ENCODE results near the gene SPON1. TPM values are rescaled to one million over a fixed set of nuclear protein-coding genes. Genes with fewer than 3 reads are reported as not detected.

SPON1 gene
- polyA plus RNA-seq, 2 of the 4 experiments (the other 2 are of a cell fraction): not detected

DNA sequence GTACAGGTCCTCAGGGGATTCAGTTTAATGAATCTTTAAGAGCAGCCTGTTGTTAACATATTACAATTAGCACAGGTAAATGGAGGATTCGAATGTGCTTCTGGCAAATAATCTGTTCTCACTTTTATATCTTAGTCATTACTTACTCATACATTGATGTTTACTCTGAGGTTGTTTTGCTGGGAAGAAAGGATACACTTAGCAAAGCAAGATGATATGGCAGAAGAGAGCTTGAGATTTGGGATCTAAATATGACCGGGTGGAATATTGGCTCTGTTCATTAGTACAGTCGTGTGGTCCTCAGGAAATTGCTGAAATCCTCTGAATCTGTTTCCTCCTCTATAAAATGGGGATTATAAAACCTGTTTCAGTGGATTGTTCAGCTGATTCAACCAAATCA, 59.7 kb downstream of the SPON1 start:
- Histone ChIP-seq H3K27ac (no peak overlapping the region), H3K4me3 (no peak overlapping the region), H3K9me3 (no peaks in the 10 kb centered on the region), H3K4me2 (no peak overlapping the region), H3K4me1 (peaks cover 5% of the 10 kb centered on the region; the same call in 2 of the 3 replicates)
- no peak for DNase-seq (ENCODE audit: low read depth in 1 of 2, low spot score in 1 of 2)
- 3% methylated on average over 3 of the region's 3 CpGs for WGBS (ENCODE audit: missing lambda C conversion rate)
- CTCF ChIA-PET: no interaction called here
- ATAC-seq: no peak
- no peak for FAIRE-seq
- TF ChIP-seq MAFK (IDR thresholded peaks at IDR 0.05; ENCODE audit: partially characterized antibody) (no peak), EHF (CRISPR knock-in tag; IDR thresholded peaks at IDR 0.05) (no peak), CHD2 (IDR thresholded peaks at IDR 0.05; ENCODE audit: low read length, partially characterized antibody) (no peak), RNF2 (IDR thresholded peaks at IDR 0.05; ENCODE audit: borderline replicate concordance, low read depth) (no peak), ZC3H11A (IDR thresholded peaks at IDR 0.05) (no peak), RCOR1 (IDR thresholded peaks at IDR 0.05; ENCODE audit: low read depth, low read length) (no peak), TFCP2L1 (CRISPR knock-in tag; IDR thresholded peaks at IDR 0.05) (no peak), ZNF302 (CRISPR knock-in tag; IDR thresholded peaks at IDR 0.05) (no peak)
- TF ChIP-seq, protein P1, sequence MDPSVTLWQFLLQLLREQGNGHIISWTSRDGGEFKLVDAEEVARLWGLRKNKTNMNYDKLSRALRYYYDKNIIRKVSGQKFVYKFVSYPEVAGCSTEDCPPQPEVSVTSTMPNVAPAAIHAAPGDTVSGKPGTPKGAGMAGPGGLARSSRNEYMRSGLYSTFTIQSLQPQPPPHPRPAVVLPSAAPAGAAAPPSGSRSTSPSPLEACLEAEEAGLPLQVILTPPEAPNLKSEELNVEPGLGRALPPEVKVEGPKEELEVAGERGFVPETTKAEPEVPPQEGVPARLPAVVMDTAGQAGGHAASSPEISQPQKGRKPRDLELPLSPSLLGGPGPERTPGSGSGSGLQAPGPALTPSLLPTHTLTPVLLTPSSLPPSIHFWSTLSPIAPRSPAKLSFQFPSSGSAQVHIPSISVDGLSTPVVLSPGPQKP (IDR thresholded peaks at IDR 0.05; ENCODE audit: low read depth, low read length): no peak
- POLR2A ChIA-PET: no interaction called here

DNA sequence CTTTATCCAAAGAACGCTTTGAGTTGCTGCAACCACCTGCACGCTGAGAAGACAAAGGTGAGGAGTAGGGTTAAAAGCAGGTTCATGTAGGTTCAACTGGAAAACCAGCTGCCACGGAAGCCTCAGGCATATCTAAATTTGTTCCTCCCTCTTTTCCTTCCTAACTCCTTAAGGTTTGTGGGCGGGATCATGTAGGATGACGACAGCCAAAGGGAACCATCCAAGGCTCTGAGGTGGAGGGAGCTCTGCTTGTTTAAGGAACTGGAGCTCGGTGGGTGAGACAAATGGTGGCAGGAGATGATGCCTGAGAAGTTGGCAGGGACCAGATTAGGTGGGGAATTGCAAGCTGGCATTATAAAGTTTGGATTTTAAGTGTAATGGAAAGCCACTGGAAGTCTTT, 60.3 kb downstream of the SPON1 start:
- DNase-seq (ENCODE audit: low read depth in 1 of 2, low spot score in 1 of 2) (no peak), FAIRE-seq (no peak), ATAC-seq (no peak)
- Histone ChIP-seq H3K4me2 (no peak overlapping the region), H3K4me3 (no peak overlapping the region), H3K4me1 (peaks cover 5% of the 10 kb centered on the region; the same call in 2 of the 3 replicates), H3K27ac (no peak overlapping the region), H3K9me3 (no peaks in the 10 kb centered on the region)
- ChIA-PET CTCF (no interaction called here), POLR2A (no interaction called here)
- 35% methylated on average over 6 of the region's 6 CpGs for WGBS (ENCODE audit: missing lambda C conversion rate)
- no peak for TF ChIP-seq CHD4 (IDR thresholded peaks at IDR 0.05; ENCODE audit: borderline replicate concordance)
- no peak for TF ChIP-seq EHMT2 (IDR thresholded peaks at IDR 0.05; ENCODE audit: low read depth)
- no peak for TF ChIP-seq CBX2 (IDR thresholded peaks at IDR 0.05; ENCODE audit: borderline replicate concordance, low read depth)
- TF ChIP-seq ESRRA (IDR thresholded peaks at IDR 0.05; ENCODE audit: borderline replicate concordance, low read length): no peak
- TF ChIP-seq RARB (CRISPR knock-in tag; IDR thresholded peaks at IDR 0.05): no peak
- TF ChIP-seq SREBF2 (IDR thresholded peaks at IDR 0.05): no peak
- TF ChIP-seq, protein P2, sequence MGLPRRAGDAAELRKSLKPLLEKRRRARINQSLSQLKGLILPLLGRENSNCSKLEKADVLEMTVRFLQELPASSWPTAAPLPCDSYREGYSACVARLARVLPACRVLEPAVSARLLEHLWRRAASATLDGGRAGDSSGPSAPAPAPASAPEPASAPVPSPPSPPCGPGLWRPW (IDR thresholded peaks at IDR 0.05): no peak
- TF ChIP-seq, protein P1 (IDR thresholded peaks at IDR 0.05; ENCODE audit: low read depth, low read length): no peak
- TF ChIP-seq POLR2AphosphoS2 (conservative IDR thresholded peaks at IDR 0.05; ENCODE audit: low read length): no peak
- TF ChIP-seq KDM5A (IDR thresholded peaks at IDR 0.05): no peak
- no peak for TF ChIP-seq NFE2L2 (conservative IDR thresholded peaks at IDR 0.05; ENCODE audit: low read length)
- TF ChIP-seq SMC3 (IDR thresholded peaks at IDR 0.05): no peak

DNA sequence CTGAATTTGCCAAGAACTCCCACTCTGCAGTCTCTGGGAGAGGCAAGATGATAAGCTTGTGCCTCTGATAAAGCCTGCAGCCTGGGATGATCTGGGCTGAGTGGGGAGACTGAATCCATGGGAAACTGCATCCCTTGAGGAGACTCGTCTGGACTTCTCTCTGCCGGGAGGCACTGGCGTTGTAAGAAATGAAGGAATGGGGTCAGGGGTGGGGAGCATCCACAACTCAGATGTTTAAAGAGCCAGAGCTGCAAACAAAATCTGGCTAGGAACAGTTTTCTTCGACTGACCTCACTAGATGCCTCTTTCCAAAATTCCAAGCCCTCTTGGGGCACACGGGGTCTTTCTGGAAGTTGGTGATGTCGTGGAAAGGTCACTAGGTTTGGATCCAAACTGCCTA, 64.4 kb downstream of the SPON1 start:
- peaks cover 13% of the 10 kb centered on the region for H3K4me1 ChIP-seq
- WGBS (ENCODE audit: missing lambda C conversion rate): 23% methylated on average over 6 of the region's 6 CpGs
- FAIRE-seq (no peak), DNase-seq (ENCODE audit: low read depth in 1 of 2, low spot score in 1 of 2) (no peak), ATAC-seq (no peak)
- no peaks in the 10 kb centered on the region for H3K9me3 ChIP-seq
- POLR2A ChIA-PET: no interaction called here
- TF ChIP-seq FOSB (CRISPR knock-in tag; IDR thresholded peaks at IDR 0.05): no peak
- H3K27ac ChIP-seq: no peak overlapping the region
- CTCF ChIA-PET: interaction anchor here (0.9 to 1.6 kb wide), 2 partner anchors 14 to 55 kb away, joined by 3 to 5 read pairs; no protein-coding TSS in a partner anchor
- H3K4me3 ChIP-seq: no peak overlapping the region
- no peak overlapping the region for H3K4me2 ChIP-seq

Data from A549 (cell line).